ENCODE measurements around the gene PDLIM1.

DNA sequence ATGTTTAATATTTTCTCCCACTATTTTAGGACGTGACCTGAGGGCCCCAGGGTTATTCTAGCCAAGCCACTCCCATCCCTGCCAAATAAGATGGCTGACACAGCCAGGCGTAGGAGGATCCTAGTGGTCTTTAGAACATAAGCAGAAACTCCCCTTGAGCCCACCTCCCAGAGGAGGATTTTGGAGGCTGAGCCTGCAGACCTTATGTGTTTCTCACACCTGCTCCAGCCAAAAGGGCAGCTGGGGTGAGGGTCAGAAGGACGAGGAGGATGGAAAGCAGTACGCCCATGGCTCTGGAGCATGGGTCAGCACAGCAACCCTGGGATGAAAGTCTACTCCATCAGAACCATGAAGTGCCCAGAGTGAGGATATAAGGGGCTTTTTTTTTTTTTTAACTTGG is 39.9 kb downstream of the PDLIM1 start:
- TF ChIP-seq, protein P1, sequence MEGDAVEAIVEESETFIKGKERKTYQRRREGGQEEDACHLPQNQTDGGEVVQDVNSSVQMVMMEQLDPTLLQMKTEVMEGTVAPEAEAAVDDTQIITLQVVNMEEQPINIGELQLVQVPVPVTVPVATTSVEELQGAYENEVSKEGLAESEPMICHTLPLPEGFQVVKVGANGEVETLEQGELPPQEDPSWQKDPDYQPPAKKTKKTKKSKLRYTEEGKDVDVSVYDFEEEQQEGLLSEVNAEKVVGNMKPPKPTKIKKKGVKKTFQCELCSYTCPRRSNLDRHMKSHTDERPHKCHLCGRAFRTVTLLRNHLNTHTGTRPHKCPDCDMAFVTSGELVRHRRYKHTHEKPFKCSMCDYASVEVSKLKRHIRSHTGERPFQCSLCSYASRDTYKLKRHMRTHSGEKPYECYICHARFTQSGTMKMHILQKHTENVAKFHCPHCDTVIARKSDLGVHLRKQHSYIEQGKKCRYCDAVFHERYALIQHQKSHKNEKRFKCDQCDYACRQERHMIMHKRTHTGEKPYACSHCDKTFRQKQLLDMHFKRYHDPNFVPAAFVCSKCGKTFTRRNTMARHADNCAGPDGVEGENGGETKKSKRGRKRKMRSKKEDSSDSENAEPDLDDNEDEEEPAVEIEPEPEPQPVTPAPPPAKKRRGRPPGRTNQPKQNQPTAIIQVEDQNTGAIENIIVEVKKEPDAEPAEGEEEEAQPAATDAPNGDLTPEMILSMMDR (IDR thresholded peaks at IDR 0.05 in 8 of 11, conservative IDR thresholded peaks at IDR 0.05 in 3 of 11): no peak
- TF ChIP-seq POLR2A (IDR thresholded peaks at IDR 0.05): no peak
- TF ChIP-seq POLR2AphosphoS5 (IDR thresholded peaks at IDR 0.05): no peak
